Ammon's horn (tissue), 1 donor: ENCODE data around the gene PTPRG.
A peak's percentile ranks its signal among the peaks of the same experiment; 100 is the strongest.

Experiments used
- DNase-seq: peaks from one replicate; pipeline ENCODE4 v3.0.0-alpha.2; 2016; ENCODE audit warnings: low spot score

Gene PTPRG

GRCh38 chr3:61894988-61895935 is 333.9 kb downstream of the PTPRG start:
- peak; percentile 74 for DNase-seq

- no peak for DNase-seq
Measured at GRCh38 chr3:61896251-61896650, 334.9 kb downstream of the PTPRG start.

DNA sequence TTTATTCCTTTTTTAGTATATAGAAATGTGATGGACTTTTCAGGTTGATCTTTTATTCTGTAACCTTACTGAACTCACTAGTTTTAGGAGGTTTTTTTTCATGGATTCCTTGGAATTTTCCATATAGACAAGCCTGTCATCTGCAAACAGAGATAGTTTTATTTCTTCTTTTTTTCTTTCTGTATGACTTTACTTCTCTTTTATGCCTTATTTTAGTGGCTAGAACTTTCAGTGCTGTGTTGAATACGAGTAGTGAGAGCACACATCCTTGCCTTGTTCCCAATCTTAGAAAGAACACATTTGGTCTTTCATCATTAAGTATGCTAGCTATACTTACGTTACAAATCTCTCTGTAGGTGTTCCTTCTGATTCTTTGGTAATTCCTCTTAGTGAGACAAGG is 336.5 kb downstream of the PTPRG start:
- DNase-seq = peak; percentile 33

GRCh38 chr3:61899700-61900462 is 338.5 kb downstream of the PTPRG start:
- DNase-seq = no peak

GRCh38 chr3:61901496-61901895 is 340.1 kb downstream of the PTPRG start:
- no peak for DNase-seq

- no peak for DNase-seq
Measured at GRCh38 chr3:61901986-61902385, 340.6 kb downstream of the PTPRG start.

- DNase-seq = no peak
Measured at GRCh38 chr3:61903074-61903473, 341.7 kb downstream of the PTPRG start.

DNA sequence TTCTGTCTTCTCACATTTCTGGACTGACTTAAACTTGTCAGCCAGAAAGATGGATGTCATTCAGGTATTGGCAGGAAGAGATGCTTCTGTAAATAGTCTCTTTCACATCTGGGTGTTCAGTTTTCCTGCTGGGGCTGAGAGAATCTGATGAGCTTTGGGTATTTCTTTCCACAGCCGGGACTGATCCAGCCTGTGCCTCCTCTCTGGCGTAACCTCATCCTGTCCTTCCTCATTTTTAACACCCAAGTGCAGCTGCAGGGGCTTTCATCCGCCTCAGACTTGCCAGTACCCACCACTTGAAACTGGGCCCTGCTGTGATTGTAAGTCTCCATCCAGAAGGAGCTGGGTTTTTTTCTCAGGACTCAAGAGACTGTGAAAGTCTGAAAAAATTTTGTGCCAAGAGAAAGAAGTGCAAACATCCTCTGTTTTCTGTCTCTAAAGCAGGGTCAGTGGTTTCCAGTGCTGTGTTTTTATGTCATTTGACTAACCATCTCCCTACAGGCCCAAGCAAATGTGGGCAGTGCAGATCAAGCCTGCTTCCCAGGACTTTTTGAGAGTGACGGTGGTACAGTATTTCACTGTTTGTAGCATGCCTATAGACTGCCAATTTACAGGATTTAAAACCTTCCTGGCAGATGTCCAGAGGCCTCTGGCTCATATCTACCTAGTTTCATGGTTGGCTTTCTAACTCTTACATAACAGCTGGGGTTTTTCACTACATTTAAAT is 342.7 kb downstream of the PTPRG start:
- peak; percentile 64 for DNase-seq

- no peak for DNase-seq
Measured at GRCh38 chr3:61907210-61907795, 345.9 kb downstream of the PTPRG start.

DNA sequence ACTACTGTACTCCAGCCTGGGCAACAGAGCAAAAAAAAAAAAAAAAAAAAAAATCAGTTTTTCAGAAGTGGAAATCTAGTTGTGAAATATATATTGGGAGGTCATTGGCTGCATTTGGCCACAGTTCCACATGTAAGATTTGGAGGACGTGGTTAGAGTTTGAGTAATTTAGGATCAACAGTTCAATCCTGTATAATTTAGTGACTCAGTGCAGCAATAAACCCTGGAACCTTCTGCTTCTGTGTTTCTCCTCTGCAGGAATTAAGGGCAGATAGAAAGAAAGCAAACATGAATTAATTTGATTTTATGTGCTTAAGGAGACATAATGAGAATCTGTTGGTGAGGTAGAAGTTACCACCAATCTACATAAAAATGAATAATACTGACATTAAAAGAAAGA is 347.0 kb downstream of the PTPRG start:
- no peak for DNase-seq

DNA sequence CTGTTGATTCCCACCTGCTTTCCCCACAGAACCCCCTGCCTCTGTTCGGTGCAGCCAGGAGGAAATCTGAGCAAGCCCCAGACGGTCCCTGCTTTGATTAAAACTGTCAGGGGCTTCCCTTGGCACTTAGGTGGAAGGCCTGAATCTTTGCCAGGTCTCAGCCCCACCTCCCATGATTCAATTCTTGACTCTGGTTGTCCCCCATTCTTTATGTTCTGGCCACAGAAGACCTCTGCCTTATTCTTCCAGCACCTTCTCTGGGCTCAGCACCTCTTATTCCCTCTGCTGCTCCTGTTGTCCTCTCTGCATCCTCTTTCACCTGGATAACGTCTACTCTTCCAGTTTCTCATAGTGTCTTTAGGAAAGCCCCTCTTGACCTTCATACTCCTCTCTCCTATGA is 349.4 kb downstream of the PTPRG start:
- DNase-seq = no peak

- DNase-seq = no peak
Measured at GRCh38 chr3:61912158-61912557, 350.8 kb downstream of the PTPRG start.

DNA sequence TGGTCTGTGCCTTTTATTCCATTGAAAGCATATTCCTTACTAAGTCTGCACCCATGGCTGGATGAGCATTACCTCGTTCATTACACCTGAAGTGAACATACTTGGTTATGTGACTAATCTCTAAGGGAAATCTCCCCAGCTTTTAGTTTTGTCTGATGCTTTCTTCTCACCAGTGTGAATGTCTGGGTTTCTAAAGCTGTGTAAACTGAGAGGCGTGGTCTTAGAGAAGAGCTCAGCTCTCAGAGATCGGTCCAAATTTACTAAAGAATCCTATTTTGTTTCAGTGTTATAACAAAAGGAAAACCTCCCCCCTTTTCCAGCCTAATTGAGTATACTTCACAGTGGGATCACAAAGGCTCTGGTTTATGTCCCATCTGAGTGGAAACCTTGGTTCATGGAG is 352.3 kb downstream of the PTPRG start:
- DNase-seq = no peak

DNA sequence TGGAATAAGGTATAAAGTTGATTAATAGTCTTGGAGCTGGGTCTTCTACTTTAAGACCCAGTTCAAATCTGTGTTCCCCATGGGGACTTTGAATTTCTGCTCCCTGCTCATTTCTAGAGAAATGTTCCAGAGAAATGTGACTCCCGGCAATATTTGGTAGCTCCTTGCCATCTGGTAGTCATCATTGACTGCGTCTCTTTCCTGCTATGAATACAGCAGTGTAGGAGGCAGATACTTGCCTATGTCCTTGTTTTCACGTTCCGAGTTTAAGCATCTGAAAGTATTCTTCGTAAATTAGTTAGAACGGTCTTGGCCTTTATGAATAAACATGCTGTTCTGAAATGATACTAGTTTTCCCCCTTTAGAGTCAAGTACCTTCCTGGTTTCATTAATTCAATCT is 352.9 kb downstream of the PTPRG start:
- DNase-seq = no peak

- no peak for DNase-seq
Measured at GRCh38 chr3:61915296-61915695, 353.9 kb downstream of the PTPRG start.

DNA sequence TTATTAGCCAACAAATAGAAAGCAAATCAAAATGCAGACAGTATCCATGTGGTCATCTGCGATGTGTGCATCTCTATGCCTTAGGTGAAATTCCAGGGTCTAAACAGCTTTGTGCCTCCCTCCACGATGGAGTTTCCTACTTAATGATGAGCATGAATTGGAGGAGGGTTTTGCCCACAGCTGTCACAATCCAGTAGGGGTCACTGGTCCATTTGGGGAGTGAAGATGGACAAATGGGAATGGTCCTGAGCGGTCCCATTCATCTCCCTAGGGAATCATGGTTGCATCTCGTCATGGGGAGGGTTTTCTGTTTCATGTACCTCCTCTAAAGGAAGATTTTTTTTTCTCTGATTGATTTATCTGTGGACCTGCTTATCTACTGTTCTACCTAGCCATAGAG is 358.0 kb downstream of the PTPRG start:
- no peak for DNase-seq

DNA sequence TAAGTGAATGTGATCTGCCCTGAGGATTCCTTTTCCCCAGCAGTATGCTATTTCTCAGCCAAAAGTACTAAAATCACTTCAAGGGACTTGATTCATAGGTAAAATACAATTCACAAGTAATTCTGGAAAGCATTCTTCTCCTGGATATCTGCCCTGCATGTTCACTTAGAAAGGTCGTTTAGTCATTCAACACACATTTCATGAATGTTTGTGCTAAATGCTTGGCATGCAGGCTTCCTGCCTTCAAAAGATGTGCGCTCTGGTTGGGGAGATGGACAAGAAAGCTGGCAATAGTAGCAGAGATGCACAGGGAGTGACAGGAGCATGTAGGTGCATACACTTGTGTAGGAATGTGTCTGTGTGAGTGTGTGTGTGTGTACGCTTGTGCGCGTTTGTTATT is 360.7 kb downstream of the PTPRG start:
- DNase-seq = no peak

GRCh38 chr3:61924090-61924735 is 362.8 kb downstream of the PTPRG start:
- DNase-seq = no peak

DNA sequence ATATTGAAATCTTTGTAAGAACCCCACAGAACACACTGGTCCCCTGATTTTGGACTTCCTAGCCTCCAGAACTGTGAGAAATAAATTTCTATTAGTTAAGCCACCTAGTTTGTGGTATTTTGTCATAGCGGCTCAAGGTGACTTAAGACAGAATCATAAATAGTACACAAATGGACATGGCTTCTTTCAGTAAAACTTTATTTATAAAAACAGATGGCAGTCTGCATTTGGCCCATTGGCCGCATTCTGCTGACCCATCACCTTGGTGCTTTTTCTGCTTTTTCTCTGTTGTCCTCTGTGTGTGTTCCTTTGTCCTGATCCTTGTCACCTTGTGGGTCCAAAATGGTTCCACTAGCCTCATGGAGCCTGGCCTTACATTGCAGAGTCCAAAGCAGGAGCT is 363.6 kb downstream of the PTPRG start:
- no peak for DNase-seq

DNA sequence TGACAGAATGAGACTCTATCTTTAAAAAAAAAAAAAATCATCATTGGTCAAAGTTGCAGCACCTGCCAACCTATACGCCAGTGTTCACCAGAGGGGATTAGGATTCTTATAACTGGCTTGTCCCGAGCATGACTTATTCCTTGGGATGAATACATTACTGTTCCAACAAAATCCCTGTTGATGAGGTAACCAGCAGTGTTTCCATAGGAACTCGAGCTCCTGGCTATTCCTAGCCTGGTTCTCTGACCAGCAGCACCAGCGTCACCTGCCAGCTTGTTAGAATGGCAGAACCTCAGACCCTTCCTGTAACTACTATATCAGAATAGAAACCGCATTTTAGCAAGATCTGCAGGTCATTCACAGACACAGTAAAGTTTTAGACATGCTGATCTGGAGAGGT is 364.4 kb downstream of the PTPRG start:
- no peak for DNase-seq

- no peak for DNase-seq
Measured at GRCh38 chr3:61926923-61927322, 365.6 kb downstream of the PTPRG start.

DNA sequence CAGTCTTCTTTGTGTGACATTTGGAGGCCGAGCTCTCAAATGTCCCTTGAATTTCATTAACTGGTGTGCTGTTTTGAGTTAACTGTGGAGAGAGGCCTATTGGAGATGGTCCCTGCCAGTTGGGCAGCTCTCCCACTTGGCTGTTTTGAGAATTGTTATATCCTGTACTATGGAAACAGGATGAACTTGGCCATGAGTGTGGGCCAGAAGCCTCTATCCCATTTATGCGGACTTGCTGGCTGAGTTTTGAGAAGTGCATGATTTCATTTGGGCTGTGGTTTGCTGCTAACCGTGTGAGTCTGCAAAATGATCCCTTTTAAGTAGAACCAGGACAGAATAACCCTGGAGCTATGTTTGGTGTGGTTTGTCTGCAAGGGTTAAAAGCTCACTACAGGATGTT is 366.0 kb downstream of the PTPRG start:
- DNase-seq = peak; percentile 69
